Suppressor macrophage (primary cell): Measurements from ENCODE around the gene DRC3.
"Not testable (repeated sequence)": the region's sequence is repeated elsewhere in the genome, so short reads cannot be mapped to it uniquely, and the experiment has no call there.

Experiments used
- DNase-seq, 4 experiments: peaks; one replicate each; pipeline ENCODE4 v3.0.0-alpha.2; 2020 to 2022

Gene DRC3

DNA sequence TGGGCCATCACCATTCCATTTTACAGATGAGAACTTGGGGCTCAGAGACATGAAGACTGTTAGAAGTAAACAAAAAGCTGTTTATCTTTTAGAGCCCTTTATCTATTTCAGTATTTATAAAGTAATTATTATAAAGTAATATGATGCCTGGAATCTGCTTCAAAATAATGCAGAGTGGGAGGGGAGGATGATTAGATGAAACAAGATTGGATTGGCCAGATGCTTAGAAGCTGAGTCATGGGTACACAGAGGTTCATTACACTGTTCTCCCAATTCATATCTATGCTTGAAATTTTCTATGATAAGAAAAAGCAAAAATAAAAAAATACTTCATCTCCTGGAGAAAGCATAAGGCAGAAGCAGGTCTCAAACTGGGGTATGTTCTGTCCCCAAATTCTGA lies 29.8 kb upstream of the DRC3 start:
- DNase-seq: no peak

DNA sequence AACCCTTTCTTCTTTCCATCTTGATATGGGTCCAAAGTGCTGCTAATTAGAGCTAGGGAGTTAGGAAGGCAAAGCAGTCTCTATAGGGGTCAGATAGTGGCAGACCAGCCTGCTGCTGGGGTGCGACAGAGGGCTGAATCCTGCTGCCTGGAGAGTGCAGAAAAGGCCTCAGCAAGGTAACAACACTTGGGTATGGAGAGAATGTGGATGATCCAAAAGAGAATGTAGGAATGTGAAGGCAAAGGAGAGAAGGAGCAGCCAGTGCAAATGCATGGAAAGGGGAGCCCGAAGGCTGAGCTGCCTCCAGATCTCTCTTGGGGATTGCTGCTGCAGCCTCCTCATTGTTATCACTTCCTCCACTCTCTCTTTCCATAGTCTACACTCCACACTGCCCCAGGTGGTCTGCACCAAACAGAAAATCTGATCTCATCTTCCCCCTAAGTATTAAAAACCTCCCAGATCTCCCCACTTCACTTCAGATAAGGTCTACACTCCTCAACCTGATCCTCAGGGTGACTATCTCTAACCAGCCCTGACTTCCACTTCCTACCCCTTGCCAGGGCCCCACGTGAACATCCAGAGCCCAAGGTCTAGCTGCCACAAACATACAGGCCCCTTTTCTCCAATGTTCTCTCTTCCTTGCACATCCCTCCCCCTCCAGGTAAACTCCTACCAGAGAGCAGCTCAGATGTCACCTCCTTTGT lies 29.2 kb upstream of the DRC3 start:
- DNase-seq: no peak

DNA sequence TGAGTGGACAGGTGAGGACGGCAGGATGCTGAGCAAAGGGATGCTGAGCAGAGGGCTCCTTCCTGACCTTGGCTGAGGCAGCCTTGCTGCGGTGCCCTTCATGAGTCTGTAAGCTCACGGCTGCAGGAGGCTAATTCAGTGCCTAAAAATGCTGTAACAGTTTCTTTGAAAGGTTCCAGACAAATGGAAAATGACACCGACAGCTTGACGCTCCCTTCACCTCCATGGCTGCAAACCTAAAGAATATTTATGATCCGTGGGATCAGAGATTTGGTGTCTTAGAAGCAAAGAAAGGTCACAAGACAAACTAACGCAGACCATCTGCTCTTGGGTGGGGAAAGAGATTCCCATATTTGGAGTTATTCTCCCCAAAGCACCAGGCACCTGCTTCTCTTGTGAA lies 28.4 kb upstream of the DRC3 start:
- no peak for DNase-seq

DNA sequence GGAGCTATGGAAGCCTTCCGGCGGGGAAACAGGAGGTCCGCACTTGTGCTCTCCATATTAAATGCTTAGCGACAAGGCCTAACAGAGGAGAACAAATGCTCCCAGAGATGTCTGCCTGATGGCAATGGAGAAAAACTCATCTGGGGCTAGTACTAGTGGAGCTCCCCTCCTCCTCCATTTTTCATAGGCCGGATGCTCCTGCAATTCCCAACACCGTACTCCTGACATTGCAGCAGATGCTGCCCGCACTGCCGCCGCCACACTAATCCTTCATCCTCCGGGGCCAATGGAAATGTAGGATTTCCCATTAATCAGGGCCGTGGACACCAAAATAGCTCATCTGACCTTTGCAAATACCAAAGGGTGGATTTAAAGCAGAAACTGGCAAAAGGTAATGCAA lies 27.9 kb upstream of the DRC3 start:
- DNase-seq: no peak

DNA sequence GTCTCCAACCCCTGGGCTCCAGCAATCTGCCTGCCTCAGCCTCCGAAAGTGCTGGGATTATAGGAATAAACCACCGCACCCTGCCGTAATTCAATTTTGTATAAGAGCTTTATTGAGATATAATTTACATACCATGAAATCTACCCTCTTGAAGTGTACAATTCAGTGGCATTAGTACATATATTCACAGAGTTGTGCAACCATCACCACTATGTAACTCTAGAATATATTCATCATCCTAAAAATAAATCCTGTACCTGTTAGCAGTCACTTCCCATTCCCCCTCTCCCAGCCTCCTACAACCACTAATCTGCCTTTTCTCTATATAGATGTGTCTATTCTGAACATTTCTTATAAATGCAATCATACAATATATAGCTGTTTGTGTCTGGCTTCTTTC lies 26.6 kb upstream of the DRC3 start:
- no peak for DNase-seq

DNA sequence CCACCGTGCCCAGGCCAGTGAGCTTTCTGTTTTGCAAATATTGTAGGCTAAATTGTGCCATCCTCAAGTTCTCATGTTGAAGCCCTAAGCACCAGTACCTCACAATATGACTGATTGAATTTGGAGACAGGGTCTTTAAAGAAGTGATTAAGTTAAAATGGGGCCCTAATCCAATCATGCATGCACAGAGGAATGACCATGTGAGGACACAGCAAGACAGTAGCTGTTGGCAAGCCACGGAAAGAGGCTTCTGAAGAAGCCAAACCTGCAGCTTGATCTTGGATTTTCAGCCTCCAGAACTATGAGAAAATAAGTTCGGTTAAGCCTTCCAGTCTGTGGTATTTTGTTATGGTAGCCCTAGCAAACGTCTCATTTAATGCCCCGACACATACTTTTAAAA lies 25.4 kb upstream of the DRC3 start:
- no peak for DNase-seq

DNA sequence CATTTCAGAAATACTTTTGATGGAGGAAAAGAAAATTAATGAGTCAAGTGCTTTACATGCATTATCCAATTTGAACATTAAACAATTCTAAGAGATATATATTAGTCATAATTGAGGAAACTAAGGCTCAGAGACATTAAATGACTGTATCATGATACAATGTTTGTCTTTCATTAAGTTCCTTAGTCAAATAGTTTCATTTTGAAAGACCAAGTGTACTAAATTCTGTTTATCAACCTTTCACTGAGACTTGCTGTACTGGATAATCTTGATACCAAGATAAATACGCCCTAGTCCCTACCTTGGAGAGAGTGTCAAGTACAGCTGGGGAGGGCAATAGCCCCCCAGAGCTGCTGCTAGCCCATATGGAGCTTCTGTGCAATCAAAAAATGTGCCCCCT lies 24.7 kb upstream of the DRC3 start:
- no peak for DNase-seq

DNA sequence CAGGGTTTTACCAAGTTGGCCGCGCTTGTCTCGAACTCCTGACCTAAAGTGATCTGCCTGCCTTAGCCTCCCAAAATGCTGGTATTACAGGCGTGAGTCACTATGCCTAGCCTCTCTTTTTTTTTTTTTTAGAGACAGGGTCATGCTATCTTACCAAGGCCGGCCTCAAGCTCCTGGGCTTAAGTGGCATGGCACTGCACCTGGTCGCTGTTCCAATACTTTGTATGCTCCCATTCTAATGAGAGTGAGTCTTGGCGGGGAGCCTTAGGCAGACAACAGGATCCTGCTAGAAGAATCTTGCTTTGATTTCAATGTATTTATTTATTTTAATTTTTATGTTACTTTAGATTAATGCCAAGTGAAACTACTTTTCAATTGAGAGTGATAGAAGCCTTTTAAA lies 22.3 kb upstream of the DRC3 start:
- DNase-seq: no peak

DNA sequence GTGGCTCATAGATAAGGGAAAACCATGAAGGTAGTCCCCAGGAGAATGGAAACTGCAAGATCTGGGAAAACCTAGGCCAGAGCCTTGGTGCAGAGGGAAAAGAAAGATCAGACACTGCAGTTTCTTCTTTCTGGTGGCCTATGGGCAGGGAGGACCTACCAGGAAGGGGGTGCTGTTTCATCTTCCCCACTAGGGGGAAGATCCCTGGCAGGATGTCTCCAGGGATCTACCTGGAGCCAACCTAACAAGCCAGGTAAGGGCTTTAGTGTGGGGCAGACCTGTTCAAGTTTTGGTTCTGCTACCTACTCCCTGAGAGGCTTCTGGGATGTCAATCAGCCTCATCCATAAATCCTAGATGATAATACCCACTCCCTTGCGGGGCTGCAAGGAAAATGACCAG lies 21.9 kb upstream of the DRC3 start:
- no peak for DNase-seq

DNA sequence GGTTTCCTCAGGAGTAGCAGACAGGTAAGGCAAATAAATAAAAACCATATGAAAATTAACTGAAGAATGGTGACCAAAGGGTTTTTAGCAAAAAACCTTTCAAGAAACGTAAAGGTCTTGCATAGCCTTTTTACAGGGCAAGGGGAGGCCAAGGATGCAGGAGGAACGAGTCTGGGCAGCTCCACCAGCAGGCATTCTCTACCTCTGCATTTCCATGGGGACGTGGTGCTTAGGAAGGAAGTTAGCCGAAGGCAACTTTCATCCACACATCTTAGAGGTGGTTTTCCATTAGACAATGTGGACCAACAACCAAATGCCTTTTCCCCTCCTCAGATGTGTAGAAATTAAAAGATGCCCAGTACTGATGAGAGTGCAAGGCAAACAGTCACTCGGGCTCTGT lies 21.1 kb upstream of the DRC3 start:
- no peak for DNase-seq

DNA sequence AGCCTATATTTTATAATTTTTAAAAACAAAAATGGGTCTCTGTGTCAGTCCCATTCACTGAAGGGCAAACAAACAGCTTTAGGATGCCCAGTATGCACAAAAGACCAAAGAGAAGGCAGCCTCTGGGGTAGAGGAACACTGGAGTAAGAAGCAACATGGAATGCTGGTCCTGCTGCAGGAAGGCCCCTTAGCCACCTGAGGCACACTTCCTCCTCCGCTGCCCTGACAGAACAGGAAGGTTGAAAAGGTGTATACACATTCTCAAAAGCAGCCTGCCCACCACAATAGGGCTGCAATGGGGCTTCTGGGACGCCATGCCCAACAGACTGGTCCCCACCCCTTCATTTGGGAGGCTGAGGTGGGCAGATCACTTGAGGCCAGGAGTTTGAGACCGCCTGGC lies 20.0 kb upstream of the DRC3 start:
- DNase-seq: no peak

DNA sequence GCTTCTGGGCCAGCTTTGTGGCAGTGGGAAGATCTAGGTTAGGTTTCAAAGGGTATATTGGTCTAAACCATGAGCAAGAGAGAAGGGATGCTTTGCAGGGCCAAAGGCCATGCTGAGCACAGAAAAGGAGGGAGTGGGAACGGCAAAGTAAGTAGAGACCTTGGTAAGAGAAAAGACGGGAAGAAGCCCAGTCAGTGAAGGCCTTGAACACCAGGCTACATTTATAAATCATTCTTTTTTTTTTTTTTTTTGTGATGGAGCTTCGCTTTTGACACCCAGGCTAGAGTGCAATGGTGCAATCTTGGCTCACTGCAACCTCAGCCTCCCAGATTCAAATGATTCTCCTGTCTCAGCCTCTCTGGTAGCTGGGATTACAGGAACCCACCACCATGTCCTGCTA lies 18.6 kb upstream of the DRC3 start:
- DNase-seq: no peak

DNA sequence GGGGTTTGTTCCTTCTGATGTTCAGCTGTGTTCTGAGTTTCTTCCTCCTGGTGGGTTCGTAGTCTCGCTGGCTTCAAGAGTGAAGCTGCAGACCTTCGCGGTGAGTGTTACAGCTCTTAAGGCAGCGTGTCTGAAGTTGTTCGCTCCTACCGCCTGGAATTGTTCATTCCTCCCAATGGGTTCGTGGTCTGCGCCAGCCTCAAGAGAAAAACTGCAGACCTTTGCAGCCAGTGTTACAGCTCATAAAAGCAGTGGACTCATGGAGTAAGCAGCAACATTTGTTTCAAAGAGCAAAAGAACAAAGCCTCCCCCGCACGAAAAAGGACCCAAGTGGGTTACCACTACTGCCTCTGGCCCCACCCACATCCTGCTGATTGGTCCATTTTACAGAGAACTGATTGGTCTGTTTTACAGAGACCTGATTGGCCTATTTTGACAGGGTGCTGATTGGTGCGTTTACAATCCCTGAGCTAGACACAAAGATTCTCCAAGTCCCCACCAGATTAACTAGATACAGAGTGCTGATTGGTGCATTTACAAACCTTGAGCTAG lies 16.8 kb upstream of the DRC3 start:
- not testable (repeated sequence) for DNase-seq

DNA sequence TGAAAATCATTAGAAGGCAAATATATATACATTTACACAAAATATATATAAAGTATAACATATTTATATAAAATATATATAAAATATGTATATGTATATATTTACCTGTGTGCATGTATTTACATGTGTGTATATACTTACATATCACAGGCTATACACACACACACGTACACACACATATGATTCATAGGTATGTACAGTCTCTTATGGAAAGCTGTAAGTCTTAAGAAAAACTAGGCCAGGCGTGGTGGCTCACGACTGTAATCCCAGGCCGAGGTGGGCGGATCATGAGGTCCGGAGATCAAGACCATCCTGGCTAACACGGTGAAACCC lies 15.1 kb upstream of the DRC3 start:
- no peak for DNase-seq

DNA sequence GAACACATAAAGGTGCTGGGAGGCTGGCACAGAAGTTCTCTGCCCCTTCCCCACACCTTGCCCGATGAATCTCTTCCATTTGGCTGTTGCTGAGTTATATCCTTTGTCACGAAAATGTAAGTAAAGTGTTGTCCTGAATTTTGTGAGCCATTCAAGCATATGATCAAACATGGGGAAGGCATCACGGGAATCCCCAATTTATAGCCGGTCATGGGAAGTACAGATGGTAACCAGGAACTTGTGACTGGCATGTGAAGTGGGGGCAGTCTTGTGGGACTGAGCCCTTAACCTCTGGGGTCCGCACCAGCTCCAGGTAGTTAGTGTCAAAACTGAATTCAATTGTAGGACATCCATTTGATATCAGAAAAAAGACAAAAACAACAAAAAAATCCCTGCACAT lies 13.7 kb upstream of the DRC3 start:
- peak; percentile 51 to 65 (median 60) for DNase-seq

DNA sequence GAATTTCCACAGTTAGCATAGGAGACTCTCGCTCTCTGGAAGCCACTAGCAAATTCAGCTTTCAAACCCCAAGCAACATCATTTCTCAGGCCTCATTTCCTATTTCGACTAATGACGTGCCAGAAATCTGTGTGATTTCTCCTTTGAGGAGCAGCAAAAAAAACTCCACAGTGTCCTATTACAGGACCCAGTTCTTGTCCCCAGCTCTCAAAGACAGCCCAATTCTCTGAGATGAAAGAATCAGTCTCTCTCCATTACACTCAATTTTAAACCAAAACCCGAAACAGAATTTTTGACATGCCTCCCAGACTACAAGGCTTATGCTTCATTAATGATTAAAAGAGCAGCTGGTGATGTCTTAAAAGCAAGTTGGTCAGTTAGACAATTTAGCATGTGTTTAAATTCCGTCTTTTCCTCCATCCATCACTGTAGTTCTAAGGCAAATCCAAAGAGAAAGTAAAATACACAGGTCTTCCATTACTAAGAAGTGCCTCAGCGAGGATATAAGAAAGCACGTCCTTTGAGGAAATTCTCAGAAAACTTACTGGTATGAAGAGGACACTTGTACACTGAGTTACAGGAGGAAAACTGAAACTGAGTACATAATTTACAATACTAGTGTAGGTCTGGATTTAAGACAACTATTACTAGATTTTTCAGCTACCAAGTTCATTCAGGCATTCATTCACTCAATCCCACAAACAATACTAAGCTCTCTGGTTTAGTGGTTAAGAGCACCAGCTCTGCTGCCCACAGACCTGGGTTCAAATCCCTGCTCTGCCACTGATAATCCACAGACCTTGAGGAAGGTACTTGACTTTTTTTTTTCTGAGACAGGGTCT lies 12.9 kb upstream of the DRC3 start:
- peak in 3 of 4 experiments; percentile 40 to 64 (median 56) for DNase-seq

DNA sequence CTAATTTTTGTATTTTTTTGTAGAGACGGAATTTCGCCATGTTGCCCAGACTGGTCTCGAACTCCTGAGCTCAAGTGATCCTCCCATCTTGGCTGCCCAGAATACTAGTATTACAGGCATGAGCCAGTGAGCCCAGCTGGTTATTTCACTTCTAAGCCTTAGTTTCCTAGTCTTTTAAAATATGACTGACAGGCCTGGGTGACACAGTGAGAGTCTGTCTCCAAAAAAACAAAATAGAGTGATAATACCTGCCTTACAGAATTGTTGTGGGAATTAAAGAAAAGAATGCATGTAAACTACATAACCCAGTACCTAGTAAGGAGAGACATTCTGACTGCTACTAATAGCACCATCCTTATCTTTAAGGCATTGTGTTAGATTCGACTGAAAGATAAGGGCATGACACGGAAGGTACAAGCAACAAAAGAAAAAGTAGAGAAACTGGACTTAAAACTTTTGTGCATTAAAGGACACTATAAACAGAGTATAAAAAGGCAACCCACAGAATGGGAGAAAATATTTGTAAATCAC lies 12.1 kb upstream of the DRC3 start:
- DNase-seq: no peak

DNA sequence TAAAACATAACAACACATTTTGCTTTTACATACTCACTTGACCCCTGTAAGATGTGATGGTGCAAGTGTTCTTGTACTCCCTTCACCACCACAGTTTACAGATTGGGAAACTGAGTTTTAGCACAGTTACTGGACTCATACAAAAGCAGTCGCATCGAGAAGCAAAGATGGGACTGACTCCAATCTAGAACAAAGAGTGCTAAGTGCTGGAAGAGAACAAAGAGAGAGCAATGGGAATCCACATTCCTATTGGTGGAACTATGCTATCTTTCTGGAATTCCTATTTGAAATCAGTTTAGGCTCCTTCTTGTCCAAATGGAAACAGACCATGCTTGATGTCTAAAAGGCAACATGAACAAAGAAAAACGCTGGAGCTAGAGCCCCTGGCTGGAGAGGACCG lies 9.6 kb upstream of the DRC3 start:
- DNase-seq: no peak

DNA sequence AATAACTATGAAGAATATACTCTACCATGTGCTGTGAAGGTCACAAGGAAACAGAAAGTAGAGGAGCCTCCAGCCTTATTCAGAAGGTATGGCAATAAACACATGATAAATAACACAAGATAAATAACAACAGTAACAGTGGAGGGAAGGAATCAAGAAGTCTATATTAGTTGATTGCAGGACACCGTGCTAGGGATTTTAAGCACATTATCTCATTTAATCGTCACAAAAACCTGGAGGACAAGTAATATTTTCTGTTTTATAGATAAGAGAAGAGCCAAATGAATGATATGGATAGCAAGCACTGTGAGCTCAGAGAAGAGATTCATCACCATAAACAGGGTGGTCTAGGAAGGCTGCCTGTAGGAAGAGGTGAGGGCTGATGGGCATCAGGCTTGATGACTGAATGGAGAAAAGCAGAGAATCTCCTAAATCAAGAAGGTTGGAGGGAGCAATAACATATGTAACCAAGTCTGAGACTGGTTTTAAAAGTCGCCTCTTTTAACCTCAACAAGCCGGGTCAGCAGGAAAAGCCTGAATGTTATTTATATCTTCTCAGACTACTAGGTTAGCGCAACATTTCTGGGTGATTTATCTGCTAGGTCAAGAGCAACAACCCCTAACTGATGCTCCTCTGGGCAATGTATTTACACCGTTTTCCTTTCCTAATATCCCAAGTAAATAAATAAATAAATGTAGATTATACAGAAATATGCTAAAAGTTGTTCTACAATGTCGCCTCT lies 8.8 kb upstream of the DRC3 start:
- DNase-seq: no peak

DNA sequence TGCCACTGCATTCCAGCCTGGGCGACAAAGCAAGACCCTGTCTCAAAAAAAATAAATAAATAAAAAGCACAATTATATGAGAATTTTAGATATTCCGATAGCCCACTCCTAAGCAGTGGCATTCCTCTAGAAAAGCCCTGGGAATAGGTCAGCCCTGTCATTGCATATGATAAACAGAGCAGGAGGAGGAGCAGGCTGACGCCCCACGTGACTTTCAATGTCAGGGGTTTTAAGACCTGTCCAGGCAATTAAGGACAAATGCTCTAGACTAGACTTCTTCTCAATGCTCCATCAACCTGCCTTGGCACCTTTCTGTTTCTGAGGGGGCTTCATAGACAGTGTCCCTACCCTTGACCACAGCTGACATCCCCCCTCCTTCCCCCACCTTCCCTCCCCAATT lies 8.0 kb upstream of the DRC3 start:
- no peak for DNase-seq

DNA sequence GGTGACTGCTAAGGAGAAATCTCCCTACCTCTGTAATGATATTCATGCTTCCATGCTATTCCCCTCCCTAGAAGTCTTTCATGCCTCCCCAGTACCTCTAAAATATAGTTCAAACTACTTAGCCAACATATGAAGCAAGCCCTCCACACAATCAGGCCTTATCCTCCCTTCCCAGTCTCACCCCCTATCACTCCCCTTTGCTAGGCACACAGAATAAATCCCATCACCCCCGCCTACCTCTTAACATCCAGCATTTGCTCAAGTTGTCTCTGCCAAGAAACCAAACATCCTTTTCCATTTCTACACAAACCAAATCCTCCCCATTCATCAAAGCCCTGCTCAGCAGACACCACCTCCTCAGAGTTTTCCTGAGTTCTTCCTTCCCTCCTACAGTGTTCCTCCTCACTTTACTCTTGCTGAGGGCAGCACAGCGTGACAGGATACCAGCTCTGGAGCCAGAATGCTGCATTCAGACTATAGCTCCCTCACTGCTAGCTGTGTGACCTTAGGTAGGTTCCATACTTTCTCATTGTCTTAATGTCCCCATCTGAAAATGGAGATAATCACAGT lies 7.4 kb upstream of the DRC3 start:
- no peak for DNase-seq

DNA sequence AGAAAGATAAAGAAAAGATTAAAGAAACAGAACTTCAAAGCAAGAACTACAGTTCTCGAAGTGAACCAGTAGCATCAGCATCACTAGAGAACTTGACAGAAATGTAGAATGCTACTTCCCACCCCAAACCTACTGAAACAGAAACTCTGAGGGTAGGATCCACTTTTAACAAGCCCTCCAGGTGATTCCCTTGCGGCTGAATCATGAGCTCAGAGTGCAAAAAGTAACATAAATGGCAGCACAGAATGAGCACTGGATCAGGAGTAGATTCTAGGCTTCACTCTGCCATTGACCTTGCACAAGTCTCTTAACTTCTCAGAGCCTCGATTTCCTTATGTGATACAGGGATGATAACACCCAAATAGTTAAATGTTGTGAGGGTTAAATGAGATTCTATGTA lies 6.3 kb upstream of the DRC3 start:
- no peak for DNase-seq
